ENCODE results near the gene PNLIPRP2.

The PNLIPRP2 gene

GRCh38 chr10:116655568-116655967 lies 34.8 kb downstream of the PNLIPRP2 start:
- no peak for DNase-seq (ENCODE audit: low spot score)

- DNase-seq (ENCODE audit: low spot score): no peak
These were observed 35.3 kb downstream of the PNLIPRP2 start for GRCh38 chr10:116656044-116656443.

GRCh38 chr10:116657863-116658551 lies 37.3 kb downstream of the PNLIPRP2 start:
- no peak for DNase-seq (ENCODE audit: low spot score)

GRCh38 chr10:116659049-116659670 lies 38.4 kb downstream of the PNLIPRP2 start:
- DNase-seq (ENCODE audit: low spot score): no peak

- DNase-seq (ENCODE audit: low spot score): no peak
These were observed 40.1 kb downstream of the PNLIPRP2 start for GRCh38 chr10:116660860-116661259.

- DNase-seq (ENCODE audit: low spot score): no peak
These were observed 42.6 kb downstream of the PNLIPRP2 start for GRCh38 chr10:116663342-116663741.

- no peak for DNase-seq (ENCODE audit: low spot score)
These were observed 43.9 kb downstream of the PNLIPRP2 start for GRCh38 chr10:116664631-116665030.

GRCh38 chr10:116665541-116666125 lies 44.9 kb downstream of the PNLIPRP2 start:
- DNase-seq (ENCODE audit: low spot score): no peak

GRCh38 chr10:116667484-116667883 lies 46.7 kb downstream of the PNLIPRP2 start:
- DNase-seq (ENCODE audit: low spot score): no peak

GRCh38 chr10:116668018-116668417 lies 47.3 kb downstream of the PNLIPRP2 start:
- DNase-seq (ENCODE audit: low spot score): no peak

- no peak for DNase-seq (ENCODE audit: low spot score)
These were observed 47.7 kb downstream of the PNLIPRP2 start for GRCh38 chr10:116668446-116668845.

GRCh38 chr10:116669080-116669479 lies 48.3 kb downstream of the PNLIPRP2 start:
- DNase-seq (ENCODE audit: low spot score): no peak

GRCh38 chr10:116669832-116670644 lies 49.3 kb downstream of the PNLIPRP2 start:
- no peak for DNase-seq (ENCODE audit: low spot score)

GRCh38 chr10:116670706-116671105 lies 50.0 kb downstream of the PNLIPRP2 start:
- DNase-seq (ENCODE audit: low spot score): no peak

GRCh38 chr10:116671274-116671926 lies 50.6 kb downstream of the PNLIPRP2 start:
- DNase-seq (ENCODE audit: low spot score): no peak

GRCh38 chr10:116672891-116673290 lies 52.1 kb downstream of the PNLIPRP2 start:
- DNase-seq (ENCODE audit: low spot score): no peak

- no peak for DNase-seq (ENCODE audit: low spot score)
These were observed 53.1 kb downstream of the PNLIPRP2 start for GRCh38 chr10:116673866-116674265.

GRCh38 chr10:116674901-116675423 lies 54.2 kb downstream of the PNLIPRP2 start:
- no peak for DNase-seq (ENCODE audit: low spot score)

GRCh38 chr10:116676118-116676517 lies 55.4 kb downstream of the PNLIPRP2 start:
- no peak for DNase-seq (ENCODE audit: low spot score)

- no peak for DNase-seq (ENCODE audit: low spot score)
These were observed 55.9 kb downstream of the PNLIPRP2 start for GRCh38 chr10:116676633-116677032.

- DNase-seq (ENCODE audit: low spot score): no peak
These were observed 58.6 kb downstream of the PNLIPRP2 start for GRCh38 chr10:116679351-116679750.

GRCh38 chr10:116683166-116683565 lies 62.4 kb downstream of the PNLIPRP2 start:
- DNase-seq (ENCODE audit: low spot score): no peak
